ENCODE data around the gene RBX1.
"Not testable (repeated sequence)": the region's sequence is repeated elsewhere in the genome, so short reads cannot be mapped to it uniquely, and the experiment has no call there.

The RBX1 gene

GRCh38 chr22:40973144-40973543 lies 22.0 kb downstream of the RBX1 start:
- no peak for DNase-seq

GRCh38 chr22:40975366-40975765 lies 24.2 kb downstream of the RBX1 start:
- DNase-seq, result no peak

GRCh38 chr22:40976866-40977700 lies 25.9 kb downstream of the RBX1 start:
- no peak for DNase-seq

GRCh38 chr22:40979198-40979597 lies 28.0 kb downstream of the RBX1 start:
- DNase-seq, result no peak

GRCh38 chr22:40979871-40980270 lies 28.7 kb downstream of the RBX1 start:
- DNase-seq, result no peak

GRCh38 chr22:40982482-40983385 lies 31.6 kb downstream of the RBX1 start:
- DNase-seq, result no peak

- no peak for DNase-seq
Measured at GRCh38 chr22:40991298-40991697, 40.1 kb downstream of the RBX1 start.

- DNase-seq, result no peak
Measured at GRCh38 chr22:40995821-40996220, 44.6 kb downstream of the RBX1 start.

- DNase-seq, result no peak
Measured at GRCh38 chr22:40997520-40997919, 46.3 kb downstream of the RBX1 start.

GRCh38 chr22:41000040-41000565 lies 48.9 kb downstream of the RBX1 start:
- DNase-seq, result no peak

GRCh38 chr22:41000941-41001721 lies 50.0 kb downstream of the RBX1 start:
- no peak for DNase-seq

GRCh38 chr22:41001722-41002122 lies 50.5 kb downstream of the RBX1 start:
- DNase-seq, result no peak

GRCh38 chr22:41002386-41002785 lies 51.2 kb downstream of the RBX1 start:
- DNase-seq, result not testable (repeated sequence)

- DNase-seq, result no peak
Measured at GRCh38 chr22:41003066-41003465, 51.9 kb downstream of the RBX1 start.

- DNase-seq, result no peak
Measured at GRCh38 chr22:41003976-41004375, 52.8 kb downstream of the RBX1 start.

GRCh38 chr22:41009222-41009948 lies 58.2 kb downstream of the RBX1 start:
- DNase-seq, result no peak

- DNase-seq, result no peak
Measured at GRCh38 chr22:41015003-41015402, 63.8 kb downstream of the RBX1 start.

- DNase-seq, result no peak
Measured at GRCh38 chr22:41021061-41021612, 70.0 kb downstream of the RBX1 start.

- DNase-seq, result peak; percentile 5
Measured at GRCh38 chr22:41021613-41022454, 70.7 kb downstream of the RBX1 start.

- DNase-seq, result peak; percentile 51
Measured at GRCh38 chr22:41022470-41023298, 71.5 kb downstream of the RBX1 start.

Data from SHP77 treated with DMSO at 0.1 percent for 48 hours (cell line).